ENCODE measurements around the gene TLCD5.

DNA sequence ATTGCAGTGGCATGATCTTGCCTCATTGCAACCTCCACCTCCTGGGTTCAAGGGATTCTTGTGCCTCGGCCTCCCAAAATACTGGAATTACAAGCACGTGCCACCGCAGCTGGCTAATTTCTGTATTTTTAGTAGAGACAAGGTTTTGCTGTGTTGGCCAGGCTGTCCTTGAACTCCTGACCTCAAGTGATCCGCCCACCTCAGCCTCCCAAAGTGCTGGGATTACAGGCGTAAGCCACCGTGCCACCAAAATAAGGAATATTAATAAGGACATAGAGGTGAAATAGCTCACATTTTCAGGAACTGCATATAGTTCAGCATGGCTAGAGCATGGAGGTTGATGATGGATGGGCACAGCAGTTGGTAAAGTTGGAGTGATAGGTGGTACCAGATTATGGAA lies 32.5 kb downstream of the TLCD5 start:
- TF ChIP-seq POLR2A (IDR thresholded peaks at IDR 0.05), result no peak
- TF ChIP-seq, protein P1, sequence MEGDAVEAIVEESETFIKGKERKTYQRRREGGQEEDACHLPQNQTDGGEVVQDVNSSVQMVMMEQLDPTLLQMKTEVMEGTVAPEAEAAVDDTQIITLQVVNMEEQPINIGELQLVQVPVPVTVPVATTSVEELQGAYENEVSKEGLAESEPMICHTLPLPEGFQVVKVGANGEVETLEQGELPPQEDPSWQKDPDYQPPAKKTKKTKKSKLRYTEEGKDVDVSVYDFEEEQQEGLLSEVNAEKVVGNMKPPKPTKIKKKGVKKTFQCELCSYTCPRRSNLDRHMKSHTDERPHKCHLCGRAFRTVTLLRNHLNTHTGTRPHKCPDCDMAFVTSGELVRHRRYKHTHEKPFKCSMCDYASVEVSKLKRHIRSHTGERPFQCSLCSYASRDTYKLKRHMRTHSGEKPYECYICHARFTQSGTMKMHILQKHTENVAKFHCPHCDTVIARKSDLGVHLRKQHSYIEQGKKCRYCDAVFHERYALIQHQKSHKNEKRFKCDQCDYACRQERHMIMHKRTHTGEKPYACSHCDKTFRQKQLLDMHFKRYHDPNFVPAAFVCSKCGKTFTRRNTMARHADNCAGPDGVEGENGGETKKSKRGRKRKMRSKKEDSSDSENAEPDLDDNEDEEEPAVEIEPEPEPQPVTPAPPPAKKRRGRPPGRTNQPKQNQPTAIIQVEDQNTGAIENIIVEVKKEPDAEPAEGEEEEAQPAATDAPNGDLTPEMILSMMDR (IDR thresholded peaks at IDR 0.05), result no peak
- TF ChIP-seq EP300 (IDR thresholded peaks at IDR 0.05), result no peak
